Kidney epithelial cell (primary cell): Measurements from ENCODE around the gene PCCA. TPM values are rescaled to one million over a fixed set of nuclear protein-coding genes. Genes with fewer than 3 reads are reported as not detected.

Experiments used
- DNase-seq: peaks from one replicate; pipeline ENCODE4 v3.0.0-alpha.2; 2010; ENCODE audit warnings: low read depth
- H3K27me3 ChIP-seq: 2 replicates; pipeline ENCODE4 v1.6.0; 2011; ENCODE audit warnings: low read length; ENCODE audit not compliant: control insufficient read depth, insufficient read depth
- H3K36me3 ChIP-seq: 2 replicates; pipeline ENCODE4 v1.5.1; 2011; ENCODE audit warnings: low read length; ENCODE audit not compliant: control insufficient read depth, insufficient read depth
- H3K4me3 ChIP-seq: 2 replicates; pipeline ENCODE4 v1.5.1; 2011; ENCODE audit warnings: low read depth, mild to moderate bottlenecking, control low read depth, low read length
- total RNA-seq: library from RNA; depleted of rRNA; stranded (reverse); fragments of >200 nt; gene quantifications from 2 replicates; pipeline ENCODE4 v1.2.3, GENCODE V29; 2015
- TF ChIP-seq, protein P1 (sequence below): IDR thresholded peaks from 2 replicates; pipeline ENCODE4 v1.5.1; 2011; ENCODE audit warnings: mild to moderate bottlenecking, moderate library complexity, low read length, control low read depth, inconsistent platforms; ENCODE audit not compliant: insufficient read depth, poor library complexity, severe bottlenecking

PCCA gene
- total RNA-seq, 1 donor from 2014 or later = 15.7 TPM

DNA sequence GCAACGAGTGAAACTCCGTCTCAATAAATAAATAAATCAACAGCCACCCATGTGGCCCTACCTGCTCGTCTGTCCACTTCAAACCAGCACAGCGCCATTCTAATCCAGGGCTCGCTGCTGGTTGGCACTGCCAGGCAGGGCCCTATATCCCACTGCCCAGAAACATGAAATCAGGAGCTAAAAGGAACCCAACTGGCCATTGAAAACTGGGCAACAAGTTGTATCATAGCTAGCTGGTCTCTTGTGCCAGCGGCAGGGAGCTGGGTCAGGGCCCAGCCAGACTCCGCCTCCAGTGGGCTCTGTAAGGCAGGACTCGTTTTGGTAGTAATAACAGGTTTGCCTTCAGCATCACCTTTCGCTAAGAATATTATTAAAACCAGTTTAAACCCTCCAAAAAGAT, 460.4 kb downstream of the PCCA start:
- TF ChIP-seq, protein P1, sequence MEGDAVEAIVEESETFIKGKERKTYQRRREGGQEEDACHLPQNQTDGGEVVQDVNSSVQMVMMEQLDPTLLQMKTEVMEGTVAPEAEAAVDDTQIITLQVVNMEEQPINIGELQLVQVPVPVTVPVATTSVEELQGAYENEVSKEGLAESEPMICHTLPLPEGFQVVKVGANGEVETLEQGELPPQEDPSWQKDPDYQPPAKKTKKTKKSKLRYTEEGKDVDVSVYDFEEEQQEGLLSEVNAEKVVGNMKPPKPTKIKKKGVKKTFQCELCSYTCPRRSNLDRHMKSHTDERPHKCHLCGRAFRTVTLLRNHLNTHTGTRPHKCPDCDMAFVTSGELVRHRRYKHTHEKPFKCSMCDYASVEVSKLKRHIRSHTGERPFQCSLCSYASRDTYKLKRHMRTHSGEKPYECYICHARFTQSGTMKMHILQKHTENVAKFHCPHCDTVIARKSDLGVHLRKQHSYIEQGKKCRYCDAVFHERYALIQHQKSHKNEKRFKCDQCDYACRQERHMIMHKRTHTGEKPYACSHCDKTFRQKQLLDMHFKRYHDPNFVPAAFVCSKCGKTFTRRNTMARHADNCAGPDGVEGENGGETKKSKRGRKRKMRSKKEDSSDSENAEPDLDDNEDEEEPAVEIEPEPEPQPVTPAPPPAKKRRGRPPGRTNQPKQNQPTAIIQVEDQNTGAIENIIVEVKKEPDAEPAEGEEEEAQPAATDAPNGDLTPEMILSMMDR = no peak
- Histone ChIP-seq H3K4me3 (no peak overlapping the region), H3K27me3 (no peaks in the 10 kb centered on the region), H3K36me3 (no peaks in the 10 kb centered on the region)
- DNase-seq = no peak

DNA sequence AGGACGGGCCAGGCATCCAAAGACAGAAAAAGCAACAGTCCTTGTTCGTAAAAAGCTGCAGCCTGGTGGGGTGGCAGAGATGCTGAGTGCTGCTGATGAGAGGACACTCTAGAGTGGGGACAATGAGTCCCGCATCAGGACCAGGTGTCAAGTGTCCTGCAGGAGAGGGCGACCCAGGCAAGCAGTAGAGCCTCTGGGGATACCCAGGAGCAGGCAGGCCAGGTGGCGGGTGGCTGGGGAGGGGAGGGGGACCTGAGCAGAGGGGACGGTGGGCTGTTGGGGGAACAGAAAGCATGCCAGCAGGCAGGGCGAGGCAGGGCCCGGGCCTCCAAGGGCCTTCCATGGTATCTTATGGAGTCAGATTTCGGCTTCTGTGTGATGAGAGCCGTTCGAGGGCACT, 463.9 kb downstream of the PCCA start:
- Histone ChIP-seq H3K27me3 (no peaks in the 10 kb centered on the region), H3K36me3 (no peaks in the 10 kb centered on the region), H3K4me3 (no peak overlapping the region)
- TF ChIP-seq, protein P1 = no peak
- DNase-seq = no peak

DNA sequence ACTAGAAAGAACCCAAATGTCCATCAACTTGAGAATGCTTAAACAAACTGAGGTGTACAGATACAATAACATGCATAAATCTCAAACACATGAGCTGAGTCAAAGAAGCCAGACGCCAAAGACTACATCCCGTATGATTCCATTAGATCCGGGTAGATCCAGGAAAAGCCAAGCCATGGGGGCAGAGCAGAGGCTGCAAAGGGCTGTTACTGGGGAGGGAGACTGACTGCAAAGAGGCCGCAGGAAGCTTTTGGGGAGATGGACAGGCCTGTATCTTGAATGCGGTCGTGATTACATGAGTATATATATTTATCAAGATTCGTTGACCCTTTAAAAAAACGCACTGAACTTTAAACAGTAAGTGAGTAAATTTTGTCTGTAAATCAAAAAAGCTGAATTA, 471.0 kb downstream of the PCCA start:
- no peaks in the 10 kb centered on the region for H3K27me3 ChIP-seq
- H3K36me3 ChIP-seq = no peaks in the 10 kb centered on the region
- TF ChIP-seq, protein P1 = no peak
- no peak for DNase-seq
- H3K4me3 ChIP-seq = no peak overlapping the region

DNA sequence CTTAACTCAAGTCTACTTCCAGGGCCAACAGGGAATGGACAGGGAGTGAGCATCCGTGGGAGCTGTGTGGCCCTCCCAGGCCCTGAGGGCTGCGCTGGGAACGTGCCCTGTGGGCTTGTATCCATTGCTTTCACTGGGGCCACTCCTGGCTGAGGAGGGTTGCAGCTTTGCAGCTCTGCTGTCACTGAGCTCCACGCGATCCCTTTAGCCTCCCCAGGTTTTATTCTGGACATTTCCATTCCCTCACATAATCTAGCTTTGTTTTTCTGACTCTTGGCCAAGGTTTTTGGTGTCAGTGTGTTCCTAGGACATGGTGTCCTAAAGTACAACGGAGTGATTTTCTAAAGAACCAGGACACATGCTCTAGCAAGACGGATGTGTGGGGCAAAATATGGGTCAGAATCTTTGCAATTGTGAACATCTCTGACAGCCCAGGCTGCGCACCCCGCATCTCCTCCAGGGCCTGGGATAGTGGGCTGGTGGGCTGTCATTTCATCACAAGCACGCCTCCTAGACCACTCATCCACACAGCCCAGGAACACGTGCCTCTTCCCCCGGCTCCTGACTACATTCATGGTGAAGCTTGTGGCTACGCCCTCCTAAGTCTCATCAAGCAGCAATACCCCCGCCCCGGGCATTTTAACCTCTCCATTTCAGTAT, 471.7 kb downstream of the PCCA start:
- Histone ChIP-seq H3K27me3 (no peaks in the 10 kb centered on the region), H3K4me3 (no peak overlapping the region), H3K36me3 (peaks cover 1% of the 10 kb centered on the region)
- TF ChIP-seq, protein P1 = no peak
- DNase-seq = no peak

DNA sequence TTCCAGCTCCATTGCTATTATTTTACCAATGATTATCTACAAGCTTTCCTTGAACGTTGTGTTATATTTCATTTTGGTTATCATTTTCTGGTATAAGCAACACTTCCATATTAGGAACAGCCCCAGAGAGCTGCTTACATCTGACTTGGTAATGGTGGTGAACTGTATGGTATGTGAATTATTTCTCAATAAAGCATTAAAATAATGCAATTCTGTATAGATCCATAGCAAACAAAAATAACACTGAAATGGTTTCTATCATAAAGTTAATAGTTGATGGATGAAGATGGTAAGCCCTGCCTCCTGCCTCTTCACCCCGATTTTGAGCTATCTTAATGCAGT, 472.2 kb downstream of the PCCA start:
- no peaks in the 10 kb centered on the region for H3K27me3 ChIP-seq
- no peak for DNase-seq
- TF ChIP-seq, protein P1 = no peak
- H3K4me3 ChIP-seq = no peak overlapping the region
- H3K36me3 ChIP-seq = peaks cover 1% of the 10 kb centered on the region

DNA sequence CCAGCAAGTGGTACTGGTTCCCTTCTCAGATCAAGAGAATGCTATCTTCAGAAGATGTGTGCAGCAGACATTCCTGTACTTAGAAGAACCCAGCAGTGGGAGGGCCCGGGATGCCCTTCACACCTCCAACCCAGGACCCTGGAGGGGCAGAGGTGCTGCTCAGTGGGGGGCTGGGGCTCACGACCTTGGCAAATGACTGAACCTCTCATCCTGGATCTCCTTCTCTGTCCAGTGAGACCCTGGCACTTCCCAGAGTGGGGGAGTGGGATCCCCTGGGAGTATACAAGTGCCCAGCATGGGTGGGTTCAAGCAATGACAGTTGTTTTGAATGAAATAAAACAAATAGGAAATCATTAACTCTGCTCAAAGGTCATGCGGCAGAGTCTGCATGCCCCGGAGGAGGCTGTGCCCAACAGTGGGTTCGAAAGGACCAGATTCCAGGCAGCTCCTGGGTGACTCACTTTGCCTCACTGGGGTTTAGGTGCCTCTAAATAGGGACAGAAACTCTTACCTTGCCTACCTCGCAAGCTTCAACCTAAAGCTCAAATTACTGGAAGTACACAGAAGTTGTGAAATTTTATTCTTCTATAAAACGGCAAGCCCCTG, 472.8 kb downstream of the PCCA start:
- TF ChIP-seq, protein P1 = no peak
- Histone ChIP-seq H3K4me3 (no peak overlapping the region), H3K27me3 (no peaks in the 10 kb centered on the region), H3K36me3 (peaks cover 1% of the 10 kb centered on the region)
- no peak for DNase-seq
